Activated naive CD4-positive, alpha-beta T cell treated with anti-CD3 and anti-CD28 coated beads for 36 hours (primary cell): ENCODE measurements around the gene FCHSD2. TPM values are rescaled to one million over a fixed set of nuclear protein-coding genes. Genes with fewer than 3 reads are reported as not detected.
"Not testable (repeated sequence)": the region's sequence is repeated elsewhere in the genome, so short reads cannot be mapped to it uniquely, and the experiment has no call there.

Source experiments
- CTCF ChIA-PET: fragments of 350-600 bp; sonication (Branson Sonifier 250); formaldehyde crosslinking; loops from one replicate; lab custom pipeline; 2021; ENCODE audit warnings: antibody characterized with exemption; lab: Charles Lee
- DNase-seq: peaks from one replicate; pipeline ENCODE4 v3.0.0-alpha.2; 2020
- H3K27ac Mint-ChIP-seq: one replicate; pipeline ENCODE4 v1.8.0; 2021; ENCODE audit warnings: mild to moderate bottlenecking, mixed read lengths
- H3K27me3 Mint-ChIP-seq: one replicate; pipeline ENCODE4 v1.8.0; 2021; ENCODE audit warnings: low read depth, mixed read lengths
- H3K36me3 Mint-ChIP-seq: one replicate; pipeline ENCODE4 v1.8.0; 2021; ENCODE audit warnings: low read depth, mixed read lengths
- H3K4me1 Mint-ChIP-seq: one replicate; pipeline ENCODE4 v1.8.0; 2021; ENCODE audit warnings: low read depth, mixed read lengths
- H3K4me3 Mint-ChIP-seq: one replicate; pipeline ENCODE4 v1.8.0; 2021; ENCODE audit warnings: mild to moderate bottlenecking, moderate library complexity, mixed read lengths
- H3K9me3 Mint-ChIP-seq: one replicate; pipeline ENCODE4 v1.8.0; 2021; ENCODE audit warnings: mixed read lengths
- intact Hi-C: fragments of 100-400 bp; cut with micrococcal nuclease; formaldehyde crosslinking; loops from one replicate; pipeline ENCODE4 v1.15.1; 2023
- total RNA-seq, 2 experiments: library from RNA; stranded (reverse); gene quantifications; one replicate each; pipeline ENCODE4 v1.2.3, GENCODE V29; 2021

Gene FCHSD2
- total RNA-seq, 2 experiments from 2014 or later, result 31.1 to 36.8 TPM

DNA sequence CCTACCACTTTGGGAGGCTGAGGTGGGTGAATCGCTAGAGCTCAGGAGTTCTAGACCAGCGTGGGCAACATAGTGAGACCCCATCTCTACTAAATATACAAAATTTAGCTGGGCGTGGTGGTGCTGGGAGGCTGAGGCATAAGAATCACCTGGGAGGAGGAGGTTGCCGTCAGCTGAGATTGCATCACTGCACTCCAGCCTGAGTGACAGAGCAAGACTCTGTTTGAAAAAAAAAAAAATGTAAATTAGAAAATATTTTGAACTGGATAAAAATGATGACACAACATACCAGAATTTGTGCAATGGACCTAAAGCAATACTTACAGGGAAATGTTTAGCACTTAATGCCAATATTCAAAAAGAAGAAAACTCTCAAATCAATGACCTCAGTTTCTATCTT lies 281.5 kb downstream of the FCHSD2 start:
- Mint-ChIP-seq H3K27ac (no peak overlapping the region), H3K4me1 (peaks cover 9% of the 10 kb centered on the region), H3K9me3 (no peaks in the 10 kb centered on the region), H3K4me3 (no peak overlapping the region), H3K27me3 (no peaks in the 10 kb centered on the region), H3K36me3 (no peaks in the 10 kb centered on the region)
- intact Hi-C loops, result no loop called here
- CTCF ChIA-PET, result no interaction called here
- DNase-seq, result no peak

DNA sequence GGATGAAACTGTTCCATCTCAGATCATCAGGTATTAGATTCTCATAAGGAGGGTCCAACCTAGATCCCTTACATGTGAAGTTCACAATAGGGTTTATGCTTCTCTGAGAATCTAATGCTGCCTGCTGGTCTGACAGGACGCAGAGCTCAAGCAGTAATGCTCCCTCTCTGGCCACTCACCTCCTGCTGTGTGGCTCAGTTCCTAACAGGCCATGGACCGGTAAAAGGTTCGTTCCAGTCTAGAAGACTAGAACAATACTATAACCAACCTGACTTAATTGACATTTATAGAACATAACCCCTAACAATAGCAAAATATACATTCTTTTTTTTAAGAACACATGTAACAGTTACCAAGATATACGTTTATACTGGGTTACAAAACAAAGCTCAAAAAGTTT lies 282.1 kb downstream of the FCHSD2 start:
- Mint-ChIP-seq H3K9me3 (no peaks in the 10 kb centered on the region), H3K27me3 (no peaks in the 10 kb centered on the region), H3K27ac (no peak overlapping the region), H3K36me3 (no peaks in the 10 kb centered on the region), H3K4me1 (peaks cover 4% of the 10 kb centered on the region), H3K4me3 (no peak overlapping the region)
- DNase-seq, result no peak
- CTCF ChIA-PET, result no interaction called here
- intact Hi-C loops, result no loop called here

DNA sequence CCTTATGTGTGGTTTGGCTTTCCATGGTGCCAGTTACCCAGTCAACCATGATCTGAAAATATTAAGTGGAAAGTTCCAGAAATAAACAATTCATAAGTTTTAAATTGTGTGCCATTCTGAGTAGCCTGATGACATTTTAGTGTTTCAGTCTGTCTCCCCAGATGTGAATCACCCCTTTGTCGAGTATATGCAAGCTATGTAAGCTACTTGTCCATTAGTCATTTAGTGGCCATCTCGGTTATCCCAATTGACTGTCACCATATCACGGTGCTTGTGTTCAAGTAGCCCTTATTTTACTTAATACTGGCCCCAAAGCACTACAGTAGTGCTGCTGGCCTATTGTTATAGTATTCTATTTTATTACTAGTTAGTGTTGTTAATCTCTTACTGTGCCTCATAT lies 283.0 kb downstream of the FCHSD2 start:
- CTCF ChIA-PET, result interaction anchor here (0.6 kb wide), 1 partner anchor 72 kb away, joined by 3 read pairs; no protein-coding TSS in a partner anchor
- Mint-ChIP-seq H3K4me3 (no peak overlapping the region), H3K36me3 (no peaks in the 10 kb centered on the region), H3K27me3 (no peaks in the 10 kb centered on the region), H3K4me1 (no peaks in the 10 kb centered on the region), H3K9me3 (no peaks in the 10 kb centered on the region), H3K27ac (no peak overlapping the region)
- intact Hi-C loops, result no loop called here
- no peak for DNase-seq

DNA sequence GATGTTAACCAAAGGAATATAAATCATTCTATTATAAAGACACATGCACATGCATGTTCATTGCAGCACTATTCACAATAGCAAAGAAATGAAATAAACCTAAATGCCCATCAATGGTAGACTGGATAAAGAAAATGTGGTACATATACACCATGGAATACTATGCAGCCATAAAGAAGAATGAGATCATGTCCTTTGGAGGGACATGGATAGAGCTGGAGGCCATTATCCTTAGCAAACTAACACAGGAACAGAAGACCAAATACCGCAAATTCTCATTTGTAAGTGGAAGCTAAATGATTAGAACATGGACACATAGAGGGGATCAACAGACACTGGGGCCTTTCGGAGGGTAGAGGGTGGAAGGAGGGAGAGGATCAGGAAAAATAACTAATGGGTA lies 283.9 kb downstream of the FCHSD2 start:
- CTCF ChIA-PET, H3K4me3 Mint-ChIP-seq, H3K9me3 Mint-ChIP-seq, H3K27me3 Mint-ChIP-seq, intact Hi-C loops, H3K27ac Mint-ChIP-seq, H3K36me3 Mint-ChIP-seq, H3K4me1 Mint-ChIP-seq, DNase-seq: not testable (repeated sequence)

DNA sequence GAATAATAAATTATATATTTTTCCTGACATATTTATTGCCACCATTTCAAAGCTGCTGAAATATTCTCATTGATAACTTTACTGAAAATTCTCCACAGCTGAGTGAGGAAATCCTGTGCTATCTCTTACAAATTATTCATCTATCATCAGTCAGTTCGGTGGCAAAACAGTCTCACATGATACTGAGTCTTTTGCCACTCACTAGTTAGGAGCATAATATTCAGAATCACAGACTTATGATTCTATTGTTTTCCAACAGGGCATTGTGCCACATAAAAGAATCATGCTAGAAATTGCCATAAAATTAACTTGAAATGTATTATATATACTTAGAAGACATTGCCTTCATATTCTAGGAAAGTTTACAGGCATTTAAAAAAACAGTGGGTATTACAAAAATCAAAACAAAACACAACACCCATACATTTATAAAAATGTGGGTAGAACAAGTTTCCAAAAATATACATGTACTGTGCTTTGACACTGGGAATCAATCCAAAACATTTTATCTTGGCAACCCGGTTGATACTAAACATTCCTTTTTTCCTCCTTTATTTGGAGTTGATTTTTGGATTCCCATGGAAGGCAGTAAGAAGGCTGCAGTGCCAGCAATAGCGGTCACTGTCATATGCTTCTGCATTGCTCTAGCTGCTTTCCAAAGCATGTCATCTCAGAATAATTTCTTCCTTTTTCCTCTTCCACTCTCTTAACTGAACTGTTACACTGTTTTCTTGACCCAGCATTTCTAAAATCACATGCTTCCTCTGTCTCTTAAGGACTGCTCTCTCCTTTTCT lies 285.4 kb downstream of the FCHSD2 start:
- H3K4me3 Mint-ChIP-seq, result no peak overlapping the region
- no peak overlapping the region for H3K27ac Mint-ChIP-seq
- H3K4me1 Mint-ChIP-seq, result peaks cover 2% of the 10 kb centered on the region
- no peak for DNase-seq
- intact Hi-C loops, result no loop called here
- no peaks in the 10 kb centered on the region for H3K27me3 Mint-ChIP-seq
- no peaks in the 10 kb centered on the region for H3K36me3 Mint-ChIP-seq
- CTCF ChIA-PET, result interaction anchor here (0.7 to 1.6 kb wide), 2 partner anchors 18 to 379 kb away, joined by 3 read pairs; no protein-coding TSS in a partner anchor
- no peaks in the 10 kb centered on the region for H3K9me3 Mint-ChIP-seq

DNA sequence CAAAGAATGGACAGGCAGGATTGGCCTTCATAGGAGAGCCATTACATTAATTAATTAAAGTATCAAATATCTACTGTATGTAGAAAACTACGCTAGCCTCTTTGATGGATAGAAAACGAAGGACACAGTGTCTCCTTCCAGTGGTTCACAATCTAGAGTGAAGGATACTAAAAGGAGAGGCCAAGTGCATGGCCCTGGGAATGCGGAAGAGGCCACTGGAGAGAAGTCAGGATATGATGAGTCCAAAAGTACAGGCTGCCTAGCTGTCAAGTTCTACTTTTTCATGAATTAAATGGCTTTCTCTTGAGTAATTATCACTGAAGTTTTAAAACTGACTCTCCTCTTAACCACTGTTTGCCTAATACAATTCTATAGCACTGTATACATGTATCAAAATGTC lies 286.1 kb downstream of the FCHSD2 start:
- no peak overlapping the region for H3K4me3 Mint-ChIP-seq
- CTCF ChIA-PET, result interaction anchor here (1.6 kb wide), 1 partner anchor 379 kb away, joined by 3 read pairs; no protein-coding TSS in a partner anchor
- H3K27me3 Mint-ChIP-seq, result no peaks in the 10 kb centered on the region
- H3K9me3 Mint-ChIP-seq, result no peaks in the 10 kb centered on the region
- no peaks in the 10 kb centered on the region for H3K36me3 Mint-ChIP-seq
- intact Hi-C loops, result no loop called here
- no peak for DNase-seq
- H3K4me1 Mint-ChIP-seq, result peaks cover 2% of the 10 kb centered on the region
- no peak overlapping the region for H3K27ac Mint-ChIP-seq

DNA sequence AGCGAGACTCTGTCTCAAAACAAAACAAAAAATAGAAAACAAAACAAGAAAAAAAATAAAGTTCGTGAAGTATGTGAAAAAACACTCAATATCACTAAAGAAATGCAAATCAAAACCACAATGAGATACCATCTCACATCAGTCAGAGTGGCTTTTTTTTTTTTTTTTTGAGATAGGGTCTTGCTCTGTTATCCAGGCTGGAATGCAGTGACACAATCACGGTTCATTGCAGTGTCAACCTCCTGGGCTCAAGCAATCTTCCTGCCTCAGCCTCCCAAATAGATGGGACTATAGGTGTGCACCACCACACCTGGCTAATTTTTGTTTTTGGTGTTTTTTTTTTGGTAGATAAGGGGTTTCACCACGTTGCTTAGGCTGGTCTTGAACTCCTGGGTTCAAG lies 290.4 kb downstream of the FCHSD2 start:
- CTCF ChIA-PET, result no interaction called here
- Mint-ChIP-seq H3K27ac (no peak overlapping the region), H3K27me3 (no peaks in the 10 kb centered on the region), H3K9me3 (no peaks in the 10 kb centered on the region), H3K36me3 (peaks cover 1% of the 10 kb centered on the region), H3K4me3 (no peak overlapping the region), H3K4me1 (peaks cover 6% of the 10 kb centered on the region)
- DNase-seq, result no peak
- intact Hi-C loops, result no loop called here

DNA sequence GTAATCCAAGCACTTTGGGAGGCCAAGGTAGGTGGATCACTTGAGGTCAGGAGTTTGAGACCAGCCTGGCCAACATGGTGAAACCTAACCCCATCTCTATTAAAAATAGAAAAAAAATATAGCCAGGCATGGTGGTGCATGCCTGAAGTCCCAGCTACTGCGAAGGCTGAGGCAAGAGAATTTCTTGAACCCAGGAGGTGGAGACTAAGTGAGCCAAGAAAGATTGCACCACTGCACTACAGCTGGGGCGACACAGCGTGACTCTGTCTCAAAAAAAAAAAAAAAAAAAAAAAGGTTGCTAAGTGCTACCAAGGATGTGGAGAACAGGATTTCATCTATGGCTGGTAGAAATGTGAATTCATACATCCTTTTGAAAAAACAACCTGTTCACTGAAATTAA lies 291.3 kb downstream of the FCHSD2 start:
- H3K4me1 Mint-ChIP-seq, result peaks cover 6% of the 10 kb centered on the region
- intact Hi-C loops, result no loop called here
- no peak for DNase-seq
- no peak overlapping the region for H3K27ac Mint-ChIP-seq
- CTCF ChIA-PET, result interaction anchor here (0.7 kb wide), 1 partner anchor 175 kb away, joined by 3 read pairs; no protein-coding TSS in a partner anchor
- no peaks in the 10 kb centered on the region for H3K27me3 Mint-ChIP-seq
- no peak overlapping the region for H3K4me3 Mint-ChIP-seq
- H3K9me3 Mint-ChIP-seq, result no peaks in the 10 kb centered on the region
- peaks cover 1% of the 10 kb centered on the region for H3K36me3 Mint-ChIP-seq

DNA sequence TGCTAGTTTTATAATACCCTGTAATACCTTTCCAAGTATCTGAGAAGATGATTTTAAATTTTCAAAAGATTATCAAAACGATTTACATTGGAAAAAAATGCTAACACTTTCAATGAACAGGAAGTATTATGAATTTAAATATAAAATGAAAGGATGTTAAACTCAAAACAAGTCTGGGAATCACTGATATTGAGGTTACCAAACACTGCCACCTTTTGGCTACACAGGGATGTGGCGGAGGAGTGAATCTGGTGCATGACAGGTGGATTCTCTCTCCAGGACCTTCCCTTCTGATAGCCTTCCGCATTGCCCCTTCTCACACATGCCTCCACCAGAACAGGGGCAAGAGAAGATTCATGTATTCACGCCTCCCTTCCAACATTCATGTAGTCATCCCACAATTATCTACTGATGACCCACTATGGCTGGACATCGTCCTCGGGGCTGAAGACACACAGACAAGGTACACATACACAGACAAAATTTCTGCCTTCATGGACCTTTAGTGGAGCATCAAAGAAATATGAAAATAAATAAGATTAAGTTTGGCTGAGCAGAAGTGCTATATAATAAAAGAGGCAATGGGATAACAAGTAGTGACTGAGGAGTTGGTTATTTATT lies 293.2 kb downstream of the FCHSD2 start:
- CTCF ChIA-PET, result interaction anchor here (0.8 to 1.4 kb wide), 2 partner anchors 25 to 328 kb away, joined by 3 to 4 read pairs; no protein-coding TSS in a partner anchor
- intact Hi-C loops, result loop anchor here (2.0 kb wide), 1 partner anchor 34 kb away; the partner anchor contains the start of gene ATG16L2
- peak; percentile 66 for DNase-seq
- no peaks in the 10 kb centered on the region for H3K27me3 Mint-ChIP-seq
- no peak overlapping the region for H3K4me3 Mint-ChIP-seq
- H3K27ac Mint-ChIP-seq, result peak overlapping the region; percentile 15
- no peaks in the 10 kb centered on the region for H3K9me3 Mint-ChIP-seq
- H3K4me1 Mint-ChIP-seq, result peaks cover 6% of the 10 kb centered on the region
- H3K36me3 Mint-ChIP-seq, result peaks cover 1% of the 10 kb centered on the region

DNA sequence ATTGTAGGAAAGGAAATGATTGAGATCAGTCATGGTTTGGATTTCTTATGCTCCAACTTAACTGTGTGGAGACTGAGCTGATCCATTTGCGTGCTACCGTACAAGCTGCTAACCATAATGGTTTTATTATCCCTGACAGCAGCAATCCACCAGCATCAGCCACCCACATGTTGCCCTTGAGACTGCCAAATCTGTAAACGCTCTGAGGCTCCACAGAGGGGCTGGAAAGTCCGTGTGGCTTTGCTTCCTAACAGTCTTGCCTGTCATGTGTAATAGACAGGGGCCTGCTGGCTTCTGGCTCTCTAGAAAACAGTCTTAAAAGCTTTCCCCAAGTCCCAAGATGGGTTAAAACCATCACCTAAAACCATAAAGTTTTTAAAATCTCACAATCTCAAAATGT lies 297.8 kb downstream of the FCHSD2 start:
- H3K27me3 Mint-ChIP-seq, result no peaks in the 10 kb centered on the region
- no peaks in the 10 kb centered on the region for H3K9me3 Mint-ChIP-seq
- intact Hi-C loops, result no loop called here
- no peak overlapping the region for H3K27ac Mint-ChIP-seq
- CTCF ChIA-PET, result interaction anchor here (1.5 to 2.9 kb wide), 3 partner anchors 13 to 334 kb away, joined by 3 to 12 read pairs (median 5); no protein-coding TSS in a partner anchor
- no peak overlapping the region for H3K4me3 Mint-ChIP-seq
- H3K4me1 Mint-ChIP-seq, result peaks cover 4% of the 10 kb centered on the region
- DNase-seq, result no peak
- H3K36me3 Mint-ChIP-seq, result peaks cover under 1% of the 10 kb centered on the region

DNA sequence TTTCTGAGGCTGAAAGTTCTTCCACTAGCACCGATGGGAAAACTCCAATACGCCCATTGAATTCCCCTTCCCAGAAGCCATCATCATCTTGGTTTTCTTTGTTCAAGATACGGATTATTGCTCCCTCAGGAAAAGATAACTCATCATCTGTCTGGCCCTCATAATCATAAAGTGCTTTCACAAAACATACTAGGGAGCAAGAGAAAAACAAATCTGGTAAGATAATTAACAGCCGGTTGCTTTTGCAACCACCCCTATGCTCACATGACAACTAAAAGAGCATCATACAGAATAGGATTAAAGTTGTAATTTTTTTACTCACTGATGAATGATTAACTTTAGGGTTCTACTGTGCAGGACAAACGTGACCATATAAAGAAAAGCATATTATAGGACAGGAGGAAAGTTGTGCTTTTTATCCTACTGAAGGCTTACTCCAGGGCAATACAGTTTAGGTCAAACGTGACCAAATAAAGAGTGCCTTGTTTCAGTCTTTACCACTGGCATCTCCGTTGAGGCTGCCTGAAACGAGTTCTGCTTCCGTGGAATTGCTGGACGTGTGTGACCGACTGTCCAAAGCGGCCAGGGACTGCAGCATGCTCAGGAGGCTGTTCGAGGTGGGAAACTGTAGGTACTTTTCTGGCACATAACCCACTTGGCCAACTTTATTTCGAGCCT lies 299.3 kb downstream of the FCHSD2 start:
- no peaks in the 10 kb centered on the region for H3K27me3 Mint-ChIP-seq
- DNase-seq, result no peak
- H3K4me3 Mint-ChIP-seq, result no peak overlapping the region
- no peaks in the 10 kb centered on the region for H3K9me3 Mint-ChIP-seq
- no peaks in the 10 kb centered on the region for H3K4me1 Mint-ChIP-seq
- intact Hi-C loops, result no loop called here
- no peak overlapping the region for H3K27ac Mint-ChIP-seq
- CTCF ChIA-PET, result interaction anchor here (3.3 kb wide), 1 partner anchor 12 kb away, joined by 9 read pairs; no protein-coding TSS in a partner anchor
- H3K36me3 Mint-ChIP-seq, result no peaks in the 10 kb centered on the region

DNA sequence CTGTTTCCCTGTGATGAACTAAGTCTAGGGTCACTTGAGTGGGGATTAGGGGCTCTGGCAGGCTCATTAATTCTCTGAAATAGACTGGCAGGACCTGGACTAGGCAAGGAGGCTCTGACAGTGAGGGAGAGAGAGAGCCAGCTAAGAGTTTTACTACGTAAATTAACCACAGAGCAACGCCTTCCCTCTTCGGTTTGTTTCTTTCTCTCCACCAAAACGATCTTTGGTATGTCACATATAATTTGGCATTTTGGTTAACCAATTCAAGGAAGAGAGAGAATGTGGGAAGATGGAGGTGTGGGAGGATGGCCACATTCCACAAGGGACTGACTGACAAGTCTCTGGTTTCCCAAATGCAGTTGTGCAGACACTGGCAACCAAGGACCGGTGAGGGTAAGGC lies 300.0 kb downstream of the FCHSD2 start:
- intact Hi-C loops, result no loop called here
- DNase-seq, result no peak
- no peaks in the 10 kb centered on the region for H3K9me3 Mint-ChIP-seq
- H3K4me1 Mint-ChIP-seq, result no peaks in the 10 kb centered on the region
- CTCF ChIA-PET, result interaction anchor here (0.9 to 3.3 kb wide), 2 partner anchors 11 to 335 kb away, joined by 3 to 9 read pairs; no protein-coding TSS in a partner anchor
- no peak overlapping the region for H3K4me3 Mint-ChIP-seq
- H3K27me3 Mint-ChIP-seq, result no peaks in the 10 kb centered on the region
- no peaks in the 10 kb centered on the region for H3K36me3 Mint-ChIP-seq
- H3K27ac Mint-ChIP-seq, result no peak overlapping the region
